Kidney (tissue), 14 donors: Measurements from ENCODE around the gene EIF4B. TPM values are rescaled to one million over a fixed set of nuclear protein-coding genes. Genes with fewer than 3 reads are reported as not detected.

ENCODE experiments used
- DNase-seq, 5 donors: peaks; one replicate each; pipeline ENCODE4 v3.0.0-alpha.2; 2013 to 2020
- FAIRE-seq: peaks from 2 replicates; lab custom pipeline; 2012; peaks lifted over from hg19 to GRCh38; lab: Jason Lieb, UNC
- H3K27ac ChIP-seq, 2 donors: one replicate each; pipeline ENCODE4 v1.7.0; 2013; ENCODE audit warnings: low read depth in 2 of 2, low read length in 2 of 2, inconsistent platforms in 1 of 2
- H3K27me3 ChIP-seq: one replicate; pipeline ENCODE4 v1.7.1; 2013; ENCODE audit warnings: low read length, inconsistent platforms; ENCODE audit not compliant: control insufficient read depth, insufficient read depth
- H3K36me3 ChIP-seq, 3 donors: one replicate each; pipeline versions ENCODE4 v1.7.0 to v1.7.1; 2013; ENCODE audit warnings: low read length in 3 of 3, control low read depth in 1 of 3, inconsistent platforms in 1 of 3; ENCODE audit not compliant: insufficient read depth in 3 of 3, control insufficient read depth in 2 of 3
- H3K4me1 ChIP-seq, 3 donors: one replicate each; pipeline versions ENCODE4 v1.7.0 to v1.7.1; 2013; ENCODE audit warnings: low read length in 3 of 3, inconsistent platforms in 1 of 3, low read depth in 1 of 3; ENCODE audit not compliant: control insufficient read depth in 2 of 3, insufficient read depth in 2 of 3
- H3K4me3 ChIP-seq, 3 donors: one replicate each; pipeline versions ENCODE4 v1.7.0 to v1.8.1; 2013; ENCODE audit warnings: low read length in 3 of 3, control low read depth in 1 of 3, inconsistent platforms in 1 of 3
- H3K9ac ChIP-seq, 3 donors: one replicate each; pipeline versions ENCODE4 v1.7.0 to v1.7.1; 2013; ENCODE audit warnings: low read length in 3 of 3, control low read depth in 1 of 3, inconsistent platforms in 1 of 3
- H3K9me3 ChIP-seq, 3 donors: one replicate each; pipeline versions ENCODE4 v1.7.0 to v1.7.1; 2013; ENCODE audit warnings: low read length in 3 of 3, control low read depth in 1 of 3, inconsistent platforms in 1 of 3; ENCODE audit not compliant: control insufficient read depth in 2 of 3, insufficient read depth in 1 of 3
- intact Hi-C: fragments of 100-400 bp; cut with DNase I; formaldehyde crosslinking; loops from one replicate; pipeline ENCODE4 v1.11.1; 2022
- polyA plus RNA-seq: library from polyadenylated mRNA; stranded (reverse); fragments of 350-450 nt; fragmentation: Illumina TruSeq; extraction: RNeasy Lipid Tissue Mini Kit (QIAGEN cat#74804); gene quantifications from one replicate; pipeline ENCODE4 v1.2.3, GENCODE V29; 2014; ENCODE audit warnings: low read depth, low replicate concordance; ENCODE audit not compliant: insufficient read depth
- total RNA-seq: library from RNA; stranded (reverse); fragmentation: NEBNext Ultra II Directional; extraction: Animal tissue kit (Norgen Biotek cat#: 25700); gene quantifications from one replicate; pipeline ENCODE4 v1.2.1, GENCODE V29; 2021
- TF ChIP-seq, protein P1 (sequence below): IDR thresholded peaks from 3 replicates; pipeline ENCODE4 v1.5.1; 2012; ENCODE audit warnings: mild to moderate bottlenecking, moderate library complexity, borderline replicate concordance; ENCODE audit not compliant: insufficient read depth; ENCODE audit errors: extremely low read depth
- donor health status: control.
- donor health status: control.
- donor health status: control.
- donor health status: control.
- donor health status: control.
- donor health status: DM: yes; HTN: yes; CAD: no.
- donor health status: Normal renal cell carcinoma (clear cell type).

The EIF4B gene
- total and polyA plus RNA-seq, 2 donors from 2014 or later, result 114 to 417 TPM

DNA sequence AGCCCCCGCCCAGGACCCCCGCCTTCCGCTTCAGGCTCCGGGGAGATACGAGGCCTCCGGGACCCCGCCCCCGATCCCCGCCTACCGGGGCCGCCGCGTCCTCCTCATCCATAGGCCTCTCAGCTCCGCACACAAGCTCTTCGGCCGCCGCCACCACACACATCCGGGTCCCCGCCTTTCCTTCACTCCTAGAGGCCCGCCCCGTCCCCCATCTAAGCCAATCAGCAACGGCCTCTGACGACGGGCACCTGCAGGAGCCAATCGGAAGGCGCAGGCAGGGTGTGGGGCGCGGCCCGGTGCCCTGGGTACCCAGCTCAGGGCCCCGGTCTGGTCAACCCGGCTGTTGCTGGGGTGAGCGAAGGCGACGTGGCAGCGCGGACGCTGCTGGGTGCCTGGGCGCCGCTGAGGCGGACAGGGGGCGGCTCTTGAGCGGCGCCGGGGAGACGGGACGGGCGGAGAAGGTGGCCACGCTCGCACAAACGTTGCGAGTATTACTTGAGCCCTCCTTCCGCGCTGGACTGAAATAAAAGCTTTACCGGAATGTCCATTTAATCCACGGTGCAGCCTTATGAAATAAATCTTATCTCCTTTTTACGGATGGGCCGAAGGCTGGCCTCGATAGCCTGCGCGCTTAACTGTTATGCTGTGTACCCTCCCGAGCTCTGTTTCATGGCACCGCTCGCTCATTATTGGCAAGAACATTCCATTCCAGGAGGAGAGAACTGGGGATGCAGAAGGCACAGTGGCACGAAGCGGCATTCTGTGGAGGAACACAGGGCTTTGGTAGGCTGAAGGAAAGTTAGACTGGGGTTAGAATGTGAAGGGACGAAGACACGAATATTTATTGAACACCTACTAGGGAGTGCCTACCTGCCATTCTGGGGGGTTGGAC is 73.2 kb downstream of the EIF4B start, which contains the start of gene SPRYD3:
TSS of gene SPRYD3 (minus strand) at position 165 of the 892 bp plus-strand sequence. CDS start at position 108, 57 bp downstream.
- peak within 1 kb of the TSS; percentile 16 to 95 (median 92) for H3K9ac ChIP-seq
- peaks cover 2 to 6% (median 4%) of the 10 kb centered on the region in 3 donors for H3K4me1 ChIP-seq
- H3K36me3 ChIP-seq, result peaks cover 0 to 22% (median 14%) of the 10 kb centered on the region in 3 donors
- intact Hi-C loops, result no loop called here
- FAIRE-seq, result peak; percentile 23
- H3K9me3 ChIP-seq, result no peaks in the 10 kb centered on the region
- no peaks in the 10 kb centered on the region for H3K27me3 ChIP-seq
- TF ChIP-seq, protein P1, sequence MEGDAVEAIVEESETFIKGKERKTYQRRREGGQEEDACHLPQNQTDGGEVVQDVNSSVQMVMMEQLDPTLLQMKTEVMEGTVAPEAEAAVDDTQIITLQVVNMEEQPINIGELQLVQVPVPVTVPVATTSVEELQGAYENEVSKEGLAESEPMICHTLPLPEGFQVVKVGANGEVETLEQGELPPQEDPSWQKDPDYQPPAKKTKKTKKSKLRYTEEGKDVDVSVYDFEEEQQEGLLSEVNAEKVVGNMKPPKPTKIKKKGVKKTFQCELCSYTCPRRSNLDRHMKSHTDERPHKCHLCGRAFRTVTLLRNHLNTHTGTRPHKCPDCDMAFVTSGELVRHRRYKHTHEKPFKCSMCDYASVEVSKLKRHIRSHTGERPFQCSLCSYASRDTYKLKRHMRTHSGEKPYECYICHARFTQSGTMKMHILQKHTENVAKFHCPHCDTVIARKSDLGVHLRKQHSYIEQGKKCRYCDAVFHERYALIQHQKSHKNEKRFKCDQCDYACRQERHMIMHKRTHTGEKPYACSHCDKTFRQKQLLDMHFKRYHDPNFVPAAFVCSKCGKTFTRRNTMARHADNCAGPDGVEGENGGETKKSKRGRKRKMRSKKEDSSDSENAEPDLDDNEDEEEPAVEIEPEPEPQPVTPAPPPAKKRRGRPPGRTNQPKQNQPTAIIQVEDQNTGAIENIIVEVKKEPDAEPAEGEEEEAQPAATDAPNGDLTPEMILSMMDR, result no peak
- DNase-seq, result peak; percentile 98 to 99 (median 99)
- H3K4me3 ChIP-seq, result peak within 1 kb of the TSS; percentile 44 to 92 (median 85)
- H3K27ac ChIP-seq, result peak within 1 kb of the TSS; percentile 92

DNA sequence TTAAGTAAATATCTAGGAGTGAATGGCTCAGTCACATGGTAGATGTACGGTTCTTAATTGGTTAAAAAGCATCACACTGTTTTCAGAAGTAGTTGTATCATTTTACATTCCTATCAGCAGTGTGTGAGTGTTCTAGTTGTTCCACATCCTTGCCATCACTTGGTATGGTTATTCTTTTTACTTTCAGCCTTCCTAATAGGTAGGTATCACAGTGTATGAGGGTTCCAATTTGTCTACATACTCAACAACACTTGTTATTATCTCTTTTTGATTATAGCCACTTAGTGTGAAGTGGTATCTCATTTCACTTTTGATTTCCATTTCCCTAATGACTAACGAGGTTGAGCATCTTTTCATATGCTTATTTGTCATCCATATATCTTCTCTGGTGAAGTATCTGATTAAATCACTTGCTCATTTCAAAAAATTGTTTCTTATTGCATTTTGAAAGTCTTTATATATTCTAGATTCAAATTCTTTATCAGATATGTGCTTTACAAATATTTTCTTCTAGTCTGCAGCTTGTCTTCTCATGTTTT is 76.5 kb downstream of the EIF4B start:
- H3K27ac ChIP-seq, result no peak overlapping the region
- H3K4me3 ChIP-seq, result no peak overlapping the region
- TF ChIP-seq, protein P1, result no peak
- FAIRE-seq (no peak), DNase-seq (no peak)
- H3K9me3 ChIP-seq, result no peaks in the 10 kb centered on the region
- intact Hi-C loops, result no loop called here
- H3K36me3 ChIP-seq, result no peaks in the 10 kb centered on the region
- H3K27me3 ChIP-seq, result no peaks in the 10 kb centered on the region
- peaks cover 2 to 6% (median 4%) of the 10 kb centered on the region in 3 donors for H3K4me1 ChIP-seq
- H3K9ac ChIP-seq, result no peak overlapping the region

DNA sequence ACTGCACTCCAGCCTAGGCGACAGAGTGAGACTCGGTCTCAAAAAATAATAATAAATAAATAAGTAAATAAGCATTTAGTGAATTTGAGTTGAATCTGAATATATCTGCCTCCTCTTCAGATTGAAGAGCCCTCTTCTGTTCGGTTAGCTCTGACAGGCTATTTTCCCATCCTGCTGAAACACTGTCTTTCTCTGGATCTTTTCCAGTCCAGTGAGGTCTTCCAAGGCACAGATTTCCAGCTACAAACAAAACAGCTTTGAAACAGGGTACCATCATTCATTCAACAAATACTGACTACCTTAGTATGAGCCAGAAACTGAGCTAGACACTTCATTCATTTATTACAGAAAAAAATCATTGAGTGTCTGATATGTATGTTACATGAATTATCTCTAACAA is 80.1 kb downstream of the EIF4B start:
- no peaks in the 10 kb centered on the region for H3K36me3 ChIP-seq
- H3K9me3 ChIP-seq, result no peaks in the 10 kb centered on the region
- DNase-seq, result no peak
- no peak overlapping the region for H3K4me3 ChIP-seq
- H3K4me1 ChIP-seq, result no peaks in the 10 kb centered on the region
- intact Hi-C loops, result no loop called here
- TF ChIP-seq, protein P1, result no peak
- no peak for FAIRE-seq
- H3K27ac ChIP-seq, result no peak overlapping the region
- H3K27me3 ChIP-seq, result no peaks in the 10 kb centered on the region
- no peak overlapping the region for H3K9ac ChIP-seq
